Stimulated activated naive CD4-positive, alpha-beta T cell treated with Interleukin-2 at 50 U/mL for 16 hours (primary cell): ENCODE results near the gene LAMP1.
A peak's percentile ranks its signal among the peaks of the same experiment; 100 is the strongest.
"Not testable (repeated sequence)": the region's sequence is repeated elsewhere in the genome, so short reads cannot be mapped to it uniquely, and the experiment has no call there.

Experiments
- DNase-seq: peaks from one replicate; lab custom pipeline; 2025; lab: John Stamatoyannopoulos, UW

LAMP1 gene

DNA sequence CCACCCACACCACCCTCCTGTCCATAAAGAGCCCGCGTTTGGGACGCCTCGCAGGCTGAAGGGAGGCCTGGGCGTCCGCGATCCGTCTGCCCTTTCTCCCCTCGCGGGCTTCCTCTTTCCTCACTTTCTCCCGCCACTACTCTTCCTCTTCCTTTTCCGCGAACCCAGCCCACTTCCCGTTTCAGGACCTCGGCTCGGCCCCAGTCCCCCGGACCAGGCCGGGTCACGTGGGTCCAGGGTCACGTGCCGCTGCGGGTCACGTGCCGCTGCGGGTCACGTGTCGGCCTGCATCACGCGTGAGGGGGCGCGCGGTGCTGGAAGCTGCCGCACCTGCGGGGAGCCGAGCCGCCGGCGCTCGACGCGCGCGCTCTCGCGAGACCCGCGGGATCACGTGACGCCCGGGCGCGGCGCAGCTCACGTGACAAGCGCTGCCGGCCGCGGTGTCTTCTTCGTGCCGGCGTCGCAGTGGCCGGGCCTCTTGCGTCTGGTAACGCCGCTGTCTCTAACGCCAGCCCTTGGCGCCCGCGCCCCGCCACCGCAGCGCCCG, at the start of gene LAMP1:
LAMP1 (plus strand) TSS at position 417 of the 547 bp plus-strand sequence. CDS start 196 bp downstream, outside the sequence.
- DNase-seq = peak; percentile 94

- no peak for DNase-seq
These were observed 44.4 kb upstream of the LAMP1 start for GRCh38 chr13:113252516-113253095.

GRCh38 chr13:113257908-113258307, 39.1 kb upstream of the LAMP1 start:
- DNase-seq = not testable (repeated sequence)

DNA sequence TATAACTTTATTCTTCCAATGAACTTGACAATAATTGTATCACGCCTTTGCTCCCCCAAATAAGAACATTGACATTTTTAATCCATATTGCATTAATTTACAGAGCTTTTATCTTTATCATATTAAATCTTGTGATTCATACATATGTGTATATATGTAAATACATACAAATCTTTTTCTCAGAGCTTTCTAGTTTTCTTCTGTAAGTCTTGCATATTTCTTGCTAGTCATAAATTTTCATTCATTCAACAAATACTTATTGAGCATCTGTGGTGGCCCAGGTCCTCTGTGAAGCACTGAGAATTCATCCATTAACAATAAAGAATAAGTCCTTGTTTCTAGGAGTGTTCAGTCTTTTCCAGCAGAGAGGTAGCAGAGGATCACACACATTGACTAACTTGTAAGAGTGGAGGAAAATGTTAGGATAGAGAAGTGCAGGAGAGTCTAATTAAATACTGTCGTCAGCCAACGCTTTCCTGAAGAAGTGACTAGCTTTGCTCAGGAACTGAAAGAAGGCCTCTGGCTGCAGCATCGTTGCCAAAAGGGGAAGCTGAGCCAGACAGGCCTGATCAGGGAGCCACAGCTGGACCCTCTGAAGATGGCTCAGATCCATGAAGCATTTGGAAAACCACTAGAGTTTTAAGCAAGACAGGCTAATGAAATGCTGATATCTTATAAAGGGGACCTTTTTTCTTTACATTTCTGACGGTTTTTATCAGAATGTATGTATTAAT, 38.6 kb upstream of the LAMP1 start:
- DNase-seq = no peak

DNA sequence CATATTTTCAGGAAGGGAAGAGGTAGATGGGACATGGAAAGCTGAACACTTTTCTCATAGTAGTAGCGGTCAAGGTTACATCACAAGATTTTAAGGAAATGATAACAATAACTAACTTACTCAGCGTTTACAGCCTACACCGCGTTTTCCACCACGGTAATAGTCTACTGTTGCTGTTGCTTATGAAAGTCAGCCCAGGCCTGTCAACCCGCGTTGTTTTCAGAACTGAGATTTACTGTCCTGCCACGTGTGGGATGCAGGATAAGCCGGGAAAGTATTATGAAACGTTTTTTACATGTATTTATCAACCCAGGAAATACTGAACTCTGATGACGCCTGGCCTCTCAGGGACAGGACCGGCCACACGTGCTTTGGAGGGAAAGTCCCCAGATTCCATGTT, 36.0 kb upstream of the LAMP1 start:
- no peak for DNase-seq

DNA sequence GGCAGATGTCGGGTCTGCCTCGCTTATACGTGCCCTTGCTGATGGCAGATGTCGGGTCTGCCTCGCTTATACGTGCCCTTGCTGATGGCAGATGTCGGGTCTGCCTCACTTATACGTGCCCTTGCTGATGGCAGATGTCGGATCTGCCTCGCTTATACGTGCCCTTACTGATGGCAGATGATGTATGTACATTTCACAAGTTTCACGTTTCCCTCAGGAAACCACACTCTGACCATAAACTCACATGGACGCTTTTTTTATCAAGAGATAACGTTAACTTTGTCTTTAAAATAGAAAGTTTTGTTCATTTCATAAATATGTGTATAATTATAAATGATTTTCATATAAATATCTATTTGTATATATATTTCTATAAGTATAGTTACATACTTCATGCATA, 34.0 kb upstream of the LAMP1 start:
- DNase-seq = not testable (repeated sequence)

DNA sequence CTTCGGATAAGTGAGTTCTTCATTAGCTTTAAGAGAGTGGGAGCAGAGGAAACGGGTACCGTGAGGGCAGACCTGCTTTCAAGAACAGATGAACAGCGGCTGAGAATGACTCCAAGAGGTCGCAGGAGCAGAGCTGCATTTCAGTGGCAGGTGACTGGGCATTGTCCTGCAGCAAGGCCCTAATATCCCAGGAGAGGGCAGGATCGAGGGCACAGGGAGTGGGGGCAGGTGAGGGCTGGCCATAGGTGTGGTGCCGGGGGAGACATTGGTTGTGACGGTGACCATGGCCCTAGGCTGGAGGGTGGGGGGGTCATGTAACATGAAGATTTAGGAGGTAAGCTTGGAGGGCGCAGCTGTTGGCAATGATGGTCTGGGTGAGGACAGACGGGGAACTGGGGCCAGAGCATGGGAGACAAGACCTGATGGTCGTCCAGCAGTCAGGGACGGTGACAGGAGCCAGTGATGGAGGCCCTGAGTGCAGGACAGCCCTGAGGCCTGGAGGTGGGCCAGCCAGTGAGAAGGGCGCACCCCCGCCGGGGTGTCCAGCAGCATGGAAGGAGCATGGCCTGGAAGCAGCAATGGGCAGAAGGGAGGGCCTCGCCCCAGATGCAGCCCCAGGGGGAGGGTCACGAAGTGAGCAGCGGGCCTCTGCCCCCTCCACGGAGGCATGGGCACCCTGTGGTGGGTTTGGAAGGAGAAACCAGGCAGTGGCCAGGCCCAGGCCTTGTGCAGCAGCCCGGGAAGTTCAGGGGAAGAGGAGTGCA, 29.2 kb upstream of the LAMP1 start:
- DNase-seq = no peak

DNA sequence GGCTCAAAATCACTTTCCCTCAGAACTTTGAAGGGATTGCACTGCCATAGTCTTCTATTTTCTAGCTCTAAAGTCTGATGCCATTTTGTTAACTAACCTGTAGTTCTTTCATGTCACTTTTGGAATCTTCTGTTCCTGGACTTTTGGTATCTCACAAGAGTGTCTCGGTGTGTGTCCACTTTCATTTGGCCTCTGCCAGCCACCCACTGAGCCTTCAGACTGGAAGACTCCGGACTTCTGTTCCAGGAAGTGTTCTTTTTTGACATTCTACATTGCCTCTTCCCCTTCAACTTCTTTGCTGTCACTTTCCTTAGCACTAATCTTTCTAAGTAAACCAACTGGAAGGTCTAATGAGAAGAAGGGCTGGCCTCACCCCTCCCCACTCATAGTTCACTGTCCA, 25.0 kb upstream of the LAMP1 start:
- DNase-seq = no peak

GRCh38 chr13:113272701-113273181, 24.3 kb upstream of the LAMP1 start:
- DNase-seq = no peak

DNA sequence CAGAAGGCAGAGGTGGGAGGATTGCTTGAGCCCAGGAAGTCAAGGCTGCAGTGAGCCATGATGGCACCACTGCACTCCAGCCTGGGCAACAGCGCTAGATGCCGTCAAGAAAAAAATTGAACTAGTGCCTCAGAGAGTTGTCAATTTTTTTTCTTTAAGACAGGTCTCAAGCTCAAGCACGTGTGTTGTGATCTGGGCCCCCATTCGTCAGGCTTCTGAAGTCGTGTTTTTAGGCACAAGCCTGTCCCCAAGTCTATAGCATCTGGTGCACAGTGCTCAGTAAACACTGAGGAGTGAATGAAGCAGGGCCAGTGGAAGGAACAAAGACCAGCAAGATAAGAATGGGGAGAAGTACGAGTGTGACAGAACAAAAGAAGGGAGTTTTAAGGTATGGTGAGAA, 23.7 kb upstream of the LAMP1 start:
- DNase-seq = no peak

- DNase-seq = no peak
These were observed 23.0 kb upstream of the LAMP1 start for GRCh38 chr13:113273851-113274590.

DNA sequence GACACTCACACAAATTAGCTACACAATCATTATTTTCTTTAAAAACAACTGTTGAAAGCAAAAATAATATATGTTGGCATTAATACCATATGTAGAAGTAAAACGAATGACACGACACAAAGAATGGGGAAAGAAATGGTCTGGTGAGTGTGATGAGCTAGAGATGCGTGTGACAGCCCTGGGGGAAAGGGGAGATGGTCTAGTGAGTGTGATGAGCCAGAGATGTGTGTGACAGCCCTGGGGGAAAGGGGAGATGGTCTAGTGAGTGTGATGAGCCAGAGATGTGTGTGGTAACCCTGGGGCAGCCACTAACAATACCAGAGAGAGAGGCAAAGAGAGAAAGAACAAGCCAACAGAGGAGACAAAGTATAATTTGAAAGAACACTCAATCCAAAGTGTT, 22.3 kb upstream of the LAMP1 start:
- DNase-seq = no peak

- peak; percentile 8 for DNase-seq
These were observed 21.7 kb upstream of the LAMP1 start for GRCh38 chr13:113275387-113275786.

- no peak for DNase-seq
These were observed 16.9 kb upstream of the LAMP1 start for GRCh38 chr13:113280126-113280525.

- DNase-seq = no peak
These were observed 13.1 kb upstream of the LAMP1 start for GRCh38 chr13:113283904-113284303.

GRCh38 chr13:113288880-113289279, 8.2 kb upstream of the LAMP1 start:
- no peak for DNase-seq

GRCh38 chr13:113291129-113291528, 5.9 kb upstream of the LAMP1 start:
- no peak for DNase-seq

GRCh38 chr13:113292021-113292862, 4.8 kb upstream of the LAMP1 start:
- peak; percentile 4 for DNase-seq

DNA sequence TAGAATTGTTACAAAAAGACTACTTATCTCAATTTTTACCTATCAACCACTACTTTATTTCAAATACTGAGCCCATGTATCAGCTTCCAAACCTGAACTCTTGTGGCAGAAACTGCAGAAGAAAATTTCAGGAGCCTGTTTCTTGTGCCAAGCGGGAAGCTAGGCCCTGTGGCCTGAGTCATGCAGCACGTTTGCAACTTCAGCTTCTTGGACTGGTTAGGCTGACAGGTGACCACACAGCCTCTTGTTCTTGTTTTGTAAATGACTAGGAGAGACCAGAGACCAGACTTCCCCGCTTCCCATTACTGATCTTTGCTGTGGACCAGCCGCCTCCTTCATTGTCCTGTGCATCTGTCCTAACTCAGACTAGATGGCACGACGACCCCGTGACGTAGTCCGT, 3.4 kb upstream of the LAMP1 start:
- DNase-seq = no peak

DNA sequence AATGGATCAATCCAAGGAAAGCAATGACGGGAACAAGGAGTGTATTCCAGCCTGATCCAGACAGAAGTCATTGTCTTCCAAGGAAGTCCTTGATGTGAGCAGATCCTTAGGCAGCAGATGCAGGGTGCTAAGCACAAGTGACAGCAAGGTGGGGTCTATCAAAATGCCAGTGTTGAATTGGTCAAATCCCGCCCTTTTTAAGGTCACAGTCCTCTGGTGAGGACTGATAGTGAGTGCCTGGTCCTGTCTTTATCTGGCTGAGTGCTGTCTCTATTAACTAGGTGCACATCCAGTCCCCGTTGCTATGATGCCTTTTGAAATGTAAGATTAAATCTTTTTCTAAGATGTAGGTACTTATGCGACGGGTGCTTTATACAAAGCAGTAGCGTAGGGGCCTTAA, 1.3 kb upstream of the LAMP1 start:
- DNase-seq = no peak
